GM19467 (cell line): ENCODE measurements around the gene C16orf82.

Experiments
- ATAC-seq: cut with Tn5 transposase; IDR thresholded peaks from one replicate; pipeline ENCODE4 v1.9.1; 2021; ENCODE audit warnings: mild to moderate bottlenecking, moderate library complexity; ENCODE audit not compliant: unreplicated experiment

Gene C16orf82

DNA sequence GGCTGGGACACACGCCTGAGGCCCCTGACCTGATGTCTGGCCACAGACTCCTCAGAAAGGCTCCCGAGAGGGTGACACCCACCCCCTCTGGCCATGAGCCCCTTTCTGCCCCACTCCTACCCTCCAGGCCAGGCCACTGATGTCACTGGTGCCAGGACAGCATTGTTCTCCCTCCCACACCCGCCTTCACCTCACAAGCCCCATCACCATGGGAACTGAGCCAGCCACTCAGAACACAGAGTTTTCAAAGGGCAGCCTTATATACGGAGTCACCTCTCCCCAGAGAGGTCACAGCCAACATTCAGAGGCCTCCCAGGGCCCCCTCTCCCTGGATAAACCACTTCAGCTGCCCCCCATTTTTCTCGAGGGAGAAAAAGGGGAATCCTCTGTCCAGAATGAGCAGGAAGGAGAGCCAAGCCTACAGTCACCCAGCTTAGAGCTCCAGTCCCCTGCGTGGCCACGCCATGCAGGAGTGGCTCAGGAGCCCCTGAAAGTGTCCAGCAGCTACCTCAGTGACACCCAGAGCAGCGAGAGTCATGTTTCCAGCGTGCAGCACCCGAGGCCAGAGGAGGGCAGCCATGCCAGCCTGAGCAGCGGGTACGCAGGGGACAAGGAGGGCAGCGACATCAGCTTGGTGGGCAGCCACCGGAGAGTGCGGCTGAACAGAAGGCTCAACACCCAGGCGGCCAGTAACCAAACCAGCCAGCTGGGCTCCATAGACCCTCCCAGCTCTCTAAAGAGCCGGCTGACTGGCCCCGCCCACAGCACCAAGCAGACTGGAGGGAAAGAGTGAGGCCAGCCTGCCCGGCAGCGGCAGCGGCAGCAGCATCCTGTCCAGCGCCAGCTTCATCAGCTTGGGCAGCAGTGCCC, at the start of gene C16orf82:
C16orf82 (plus strand) TSS at position 260 of the 870 bp plus-strand sequence.
- ATAC-seq, result no peak

DNA sequence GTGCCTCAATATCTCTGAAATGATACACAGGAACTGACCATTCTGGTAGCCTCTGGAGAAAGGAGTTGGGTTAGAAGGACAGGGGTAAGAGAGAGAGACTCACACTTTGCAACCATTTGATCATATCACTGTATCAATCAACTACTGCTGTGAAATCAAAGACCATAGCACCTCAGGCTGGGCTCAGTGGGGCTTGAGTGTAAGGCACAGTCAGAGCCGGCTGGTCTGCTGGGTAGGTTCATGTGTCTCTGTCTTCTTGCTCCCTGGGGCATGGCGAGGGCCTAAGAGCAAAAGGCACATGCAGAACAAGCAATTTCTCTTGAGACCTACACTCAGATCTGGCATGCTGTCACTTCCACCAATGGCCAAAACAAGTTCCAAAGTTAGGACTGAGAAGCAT, 46.7 kb upstream of the C16orf82 start:
- no peak for ATAC-seq

DNA sequence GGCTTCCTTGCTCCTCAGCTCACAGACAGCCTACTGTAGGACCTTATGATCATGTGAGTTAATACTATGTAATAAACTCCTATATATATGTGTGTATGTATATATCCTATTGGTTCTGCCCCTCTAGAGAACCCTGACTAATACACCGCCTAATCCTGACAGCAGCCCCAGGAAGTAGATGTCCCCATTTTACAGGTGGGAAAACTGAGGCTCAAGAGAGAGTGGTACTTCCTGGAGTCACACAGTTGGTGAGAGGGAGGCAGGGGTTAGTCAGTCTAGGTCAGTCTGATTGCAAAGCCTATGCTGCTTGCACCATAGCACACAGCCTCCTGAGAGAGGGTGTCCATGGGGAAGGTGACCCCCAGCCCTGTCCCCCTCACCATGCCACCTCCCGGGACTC, 42.7 kb upstream of the C16orf82 start:
- no peak for ATAC-seq

DNA sequence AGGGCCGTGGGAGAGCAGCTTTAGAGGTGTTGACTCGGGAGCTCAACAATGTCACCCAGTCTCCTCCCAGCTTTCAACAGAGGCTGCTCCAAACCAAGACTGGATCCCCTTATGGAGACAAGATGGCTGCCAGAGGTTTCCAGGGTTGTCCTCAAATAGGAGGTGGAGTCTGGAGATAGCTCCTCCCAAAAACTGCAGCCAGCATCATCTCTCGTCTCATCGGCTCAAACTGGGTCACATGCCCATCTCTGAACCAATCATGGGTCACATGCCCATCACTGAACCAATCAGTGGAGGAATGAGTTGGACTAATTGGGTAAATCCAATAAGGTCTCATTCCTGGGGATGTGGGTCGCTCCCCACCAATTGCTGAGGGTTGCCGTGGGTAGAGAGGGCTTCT, 41.1 kb upstream of the C16orf82 start:
- no peak for ATAC-seq

DNA sequence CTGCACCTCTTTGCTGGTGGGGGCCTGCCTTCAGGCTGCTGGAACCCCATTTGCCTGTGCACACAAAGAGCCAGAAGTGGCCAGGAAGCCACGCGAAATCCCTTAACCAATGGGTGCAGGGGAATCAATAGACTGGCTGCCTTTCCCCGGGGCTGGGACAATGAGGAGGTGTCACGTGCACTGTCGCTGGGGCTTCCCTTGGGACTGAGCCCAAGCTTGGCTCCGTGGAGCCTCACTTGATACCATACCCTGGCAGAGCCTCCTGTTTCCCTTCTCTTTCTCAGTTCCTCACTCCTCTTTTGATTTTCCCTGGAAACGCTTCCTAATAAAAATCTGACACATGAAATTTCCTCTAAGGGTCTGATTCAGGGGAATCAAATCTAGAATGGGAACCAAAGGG, 38.8 kb upstream of the C16orf82 start:
- ATAC-seq, result no peak

DNA sequence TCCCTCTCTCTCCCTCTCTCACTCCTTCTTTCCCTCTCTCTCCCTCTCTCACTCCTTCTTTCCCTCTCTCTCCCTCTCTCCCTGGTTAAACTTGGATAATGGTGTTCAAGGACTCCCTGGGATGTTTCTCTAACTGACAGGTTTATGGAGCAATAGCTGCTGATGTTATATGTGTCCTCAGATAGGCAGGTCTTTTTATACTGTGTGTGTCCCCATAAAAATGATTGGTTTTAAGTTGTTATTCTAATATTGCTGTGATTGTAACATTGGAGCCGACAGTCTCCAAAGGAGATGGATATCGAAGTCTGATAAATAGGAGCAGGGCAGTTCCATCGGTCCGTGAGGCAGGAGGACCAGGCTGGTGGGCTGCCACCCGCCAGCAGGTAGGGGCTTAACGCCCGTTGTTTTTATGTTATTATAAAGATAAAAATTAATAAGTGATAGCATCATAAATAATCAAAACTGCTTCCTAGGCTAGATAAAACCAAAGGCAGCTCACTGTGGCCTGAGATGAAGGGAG, 38.1 kb upstream of the C16orf82 start:
- no peak for ATAC-seq

DNA sequence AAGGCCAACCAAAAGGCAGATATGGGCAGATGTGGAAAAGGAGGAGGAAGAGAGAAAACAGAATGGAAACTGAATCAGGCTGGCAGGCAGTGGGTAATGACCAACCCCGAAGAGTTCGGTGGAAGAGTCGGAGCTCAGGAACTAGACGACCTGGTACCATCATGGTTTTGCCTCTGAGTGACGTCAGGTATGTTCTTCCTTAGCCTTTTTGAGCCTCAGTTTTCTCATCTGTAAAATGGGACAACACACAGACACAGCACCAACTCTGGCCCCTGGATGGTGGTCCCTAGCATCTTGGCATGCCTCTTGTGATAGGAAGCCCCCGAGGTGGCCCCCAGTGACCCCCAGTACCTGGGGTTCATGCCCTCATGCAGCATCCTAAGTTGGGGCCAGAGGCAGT, 37.2 kb upstream of the C16orf82 start:
- ATAC-seq, result no peak

DNA sequence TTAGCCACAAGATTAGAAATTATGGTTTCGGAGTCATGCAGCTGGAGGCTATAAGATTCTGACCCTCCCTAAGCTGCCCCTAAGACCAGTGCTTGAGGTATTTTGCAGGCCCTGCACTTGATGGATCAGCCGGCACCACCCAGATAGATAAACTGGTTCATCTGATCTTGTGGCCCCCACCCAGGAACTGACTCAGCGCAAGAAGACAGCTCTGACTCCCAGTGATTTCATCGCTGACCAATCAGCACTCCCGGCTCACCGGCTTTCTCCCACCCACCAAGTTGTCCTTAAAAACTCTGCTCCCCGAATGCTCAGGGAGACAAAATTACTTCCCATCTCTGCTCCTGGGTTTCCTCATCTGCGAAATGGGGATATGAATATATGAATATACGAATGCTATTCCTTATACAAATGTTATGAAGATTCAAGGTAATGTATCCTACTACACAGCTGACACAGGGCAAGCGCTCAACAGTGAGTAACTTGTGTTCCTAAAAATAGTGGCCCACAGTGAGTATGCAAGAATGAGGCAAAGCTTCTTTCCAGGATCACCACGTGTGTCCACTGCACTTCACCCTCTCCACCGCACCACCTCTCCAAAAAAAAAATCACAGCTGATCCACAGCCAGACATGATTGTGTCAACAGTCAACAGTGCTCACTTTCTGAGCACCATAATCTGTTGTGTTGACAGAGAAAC, 33.3 kb upstream of the C16orf82 start:
- ATAC-seq, result no peak

DNA sequence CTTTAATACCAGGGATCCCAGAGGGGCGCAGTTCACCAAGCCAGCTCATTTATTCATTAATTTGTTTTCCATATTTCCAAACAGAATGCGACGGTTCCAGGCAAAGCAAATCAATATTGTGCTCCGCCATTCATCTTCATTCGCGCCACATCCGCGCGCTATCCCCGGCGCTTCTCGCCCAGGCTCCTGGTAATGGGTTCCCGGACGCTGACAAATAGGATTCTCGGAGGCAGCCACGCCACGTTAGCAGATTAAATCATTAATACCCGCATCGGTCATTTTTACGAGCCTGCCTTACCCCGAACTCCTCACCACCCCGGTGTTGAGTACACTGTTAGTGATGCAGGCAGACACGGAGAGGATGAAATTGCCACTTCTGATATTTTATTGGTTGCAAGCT, 26.0 kb upstream of the C16orf82 start:
- no peak for ATAC-seq

DNA sequence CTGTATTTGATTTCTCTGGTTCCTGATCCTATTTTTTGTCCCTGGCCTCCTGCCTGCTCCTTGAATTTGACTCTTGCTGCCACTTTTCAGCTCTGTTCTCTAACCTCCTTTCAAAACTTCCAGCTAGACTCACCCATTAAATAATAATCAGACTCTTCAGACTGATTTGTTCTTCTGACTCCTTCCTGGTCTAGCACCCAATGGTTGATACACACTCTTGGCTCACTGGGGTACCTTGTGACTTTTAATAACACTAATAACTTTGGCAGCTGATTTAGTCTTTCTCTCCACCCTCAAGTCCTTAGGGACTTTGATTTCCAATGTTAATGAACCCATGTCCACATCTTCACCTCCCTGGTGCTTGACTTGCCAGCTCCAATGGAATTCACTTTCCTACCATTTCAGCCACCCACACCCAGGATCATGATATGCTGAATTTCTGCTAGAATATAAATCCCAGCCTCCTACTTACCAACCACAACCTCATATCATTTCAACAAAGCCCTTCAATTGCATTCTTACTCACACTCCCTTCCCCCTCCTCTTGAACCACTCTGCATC, 19.7 kb upstream of the C16orf82 start:
- no peak for ATAC-seq

DNA sequence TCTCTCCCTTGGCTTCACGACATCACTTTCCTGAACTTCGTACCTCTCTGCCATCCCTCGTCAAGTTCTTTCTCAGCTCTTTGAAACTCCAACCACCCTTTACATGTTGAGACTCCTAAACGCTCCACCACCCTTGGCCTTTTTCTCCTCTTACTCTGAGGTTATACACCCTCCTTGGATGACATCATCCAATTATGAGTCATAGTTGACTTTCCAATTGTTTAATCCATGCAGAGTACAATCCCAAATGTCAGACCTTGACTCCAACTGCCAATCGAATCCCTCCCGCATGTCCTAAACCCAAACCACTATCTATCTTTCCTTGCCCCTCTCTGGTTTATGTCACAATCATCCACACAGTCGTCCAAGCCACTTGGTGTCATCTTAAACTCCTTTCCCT, 18.4 kb upstream of the C16orf82 start:
- no peak for ATAC-seq

DNA sequence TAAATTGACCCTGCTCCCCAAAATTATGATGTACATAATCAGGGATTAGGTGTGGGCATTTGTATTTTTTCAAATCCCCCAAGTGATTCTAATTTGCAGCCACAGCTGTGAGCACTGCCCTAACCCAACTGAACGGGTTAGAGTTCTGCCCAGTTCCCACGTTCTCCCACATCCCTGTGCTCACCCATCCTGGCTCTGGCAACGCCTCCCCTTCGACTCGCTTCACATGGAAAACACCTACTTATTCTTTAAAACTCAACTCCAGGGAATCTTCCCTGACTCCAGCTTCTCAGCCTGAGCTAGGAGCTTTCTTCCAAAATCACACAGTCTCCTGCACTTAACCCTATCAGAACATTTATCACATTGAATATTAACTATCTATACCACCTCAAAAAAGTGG, 17.6 kb upstream of the C16orf82 start:
- ATAC-seq, result no peak

DNA sequence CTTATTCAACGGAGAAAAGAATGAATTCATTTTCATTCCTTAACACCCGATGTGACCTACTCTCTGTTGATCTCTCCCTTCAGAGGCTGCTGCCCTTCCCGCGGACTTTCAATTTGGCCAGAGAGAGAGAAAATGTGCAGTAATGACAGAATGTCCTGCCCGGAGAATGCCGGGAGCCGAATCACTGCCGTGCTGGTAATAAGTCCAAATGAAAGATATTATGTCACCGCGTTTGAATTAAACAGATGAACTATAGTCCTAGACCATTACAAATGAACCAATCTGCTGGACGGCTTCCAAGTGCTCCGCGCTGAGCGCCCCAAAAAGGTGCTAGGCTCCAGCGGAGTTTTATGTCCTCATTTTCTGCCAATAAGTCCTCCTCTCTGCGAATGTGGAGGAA, 14.7 kb upstream of the C16orf82 start:
- ATAC-seq, result no peak

DNA sequence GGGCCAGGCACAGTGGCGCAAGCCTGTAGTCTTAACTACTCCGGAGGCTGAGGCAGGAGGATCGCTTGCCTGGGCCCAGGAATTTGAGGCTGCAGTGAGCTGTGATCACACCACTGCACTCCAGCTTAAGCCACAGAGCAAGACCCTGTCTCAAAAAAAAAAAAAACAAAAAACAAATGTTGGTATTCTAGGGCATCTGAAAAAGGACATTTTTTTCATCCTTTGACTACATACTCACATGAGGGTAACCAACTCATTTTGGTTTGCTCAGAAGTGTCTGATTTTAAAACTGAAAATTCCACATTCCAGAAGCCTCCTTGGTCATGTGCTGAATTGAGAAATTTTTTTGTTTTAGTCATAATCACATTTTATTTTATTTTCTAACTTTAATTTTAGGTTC, 12.7 kb upstream of the C16orf82 start:
- no peak for ATAC-seq

DNA sequence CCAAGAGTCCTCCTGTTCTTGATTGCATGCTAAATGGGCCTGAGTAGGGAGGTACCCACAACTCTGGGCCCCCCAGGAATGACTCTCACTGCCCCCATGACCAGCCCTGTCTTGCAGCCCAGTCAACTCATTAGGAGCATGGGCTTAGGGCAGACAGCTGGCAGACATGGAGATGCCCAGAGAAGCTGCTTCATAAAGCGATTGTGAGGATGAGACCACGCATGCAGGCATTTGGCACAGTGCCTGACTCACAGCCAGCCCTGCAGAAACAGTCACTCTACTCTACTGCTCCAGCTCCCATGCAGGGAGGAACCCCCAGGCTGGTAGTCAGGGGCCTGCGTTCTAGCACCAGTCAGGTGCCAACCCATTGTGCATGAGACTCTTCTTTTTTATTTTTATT, 8.4 kb upstream of the C16orf82 start:
- ATAC-seq, result no peak

DNA sequence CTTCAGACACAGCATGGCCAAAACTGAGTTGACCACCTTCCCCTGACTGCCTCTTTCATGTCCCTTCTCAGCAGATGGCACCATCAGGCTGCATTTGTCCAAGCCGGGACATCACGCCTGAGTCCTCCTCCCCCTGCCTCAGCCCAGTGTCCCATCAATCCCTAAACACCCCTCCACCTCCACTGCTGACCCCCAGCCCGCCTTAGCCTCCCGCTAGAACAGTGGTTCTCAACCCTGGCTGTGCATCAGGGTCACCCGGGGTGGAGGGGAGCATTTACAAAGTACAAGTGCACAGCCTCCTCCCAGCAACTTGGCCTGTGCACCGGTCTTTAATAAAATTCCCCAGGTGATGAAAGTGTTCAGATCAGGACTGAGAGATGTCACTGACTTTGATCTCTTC, 4.0 kb downstream of the C16orf82 start:
- no peak for ATAC-seq

DNA sequence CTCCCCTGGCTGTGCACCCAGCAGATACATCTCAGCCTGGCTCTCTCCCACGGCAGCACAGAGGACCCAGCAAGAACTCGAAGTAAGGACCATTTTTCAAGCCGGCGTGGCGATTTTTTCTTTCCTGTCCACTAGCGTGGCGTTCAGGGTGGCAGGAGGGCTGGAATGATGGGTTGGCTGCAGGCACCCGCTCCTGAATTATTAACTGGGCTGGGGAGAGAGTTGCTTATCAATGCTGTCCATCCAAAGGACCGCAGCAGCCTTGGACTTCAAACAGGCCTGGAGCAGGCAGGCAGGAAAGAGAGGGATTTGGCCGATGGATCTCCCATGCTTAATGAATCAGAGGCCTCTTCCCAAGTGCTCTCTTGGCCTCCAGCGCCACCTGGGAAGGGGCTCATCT, 7.0 kb downstream of the C16orf82 start:
- ATAC-seq, result no peak

DNA sequence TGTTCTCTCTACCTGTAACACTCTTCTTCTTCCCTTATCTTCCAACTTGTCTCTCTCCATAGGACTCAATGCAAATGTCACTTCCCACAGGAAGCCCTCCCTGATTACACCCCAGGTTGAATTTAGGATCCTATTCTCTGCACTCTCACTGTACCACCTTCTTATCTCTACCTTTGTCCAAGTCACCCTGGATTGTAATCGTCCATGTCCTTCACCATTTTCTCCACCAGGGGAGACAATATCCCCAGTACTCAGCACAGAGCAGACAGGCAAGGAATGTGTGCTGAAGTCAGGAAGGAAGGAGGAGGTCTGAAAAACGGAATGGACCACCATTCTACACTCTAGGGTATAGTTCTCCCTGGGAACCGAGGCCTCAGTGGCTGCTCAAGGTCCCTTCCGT, 14.2 kb downstream of the C16orf82 start:
- no peak for ATAC-seq

DNA sequence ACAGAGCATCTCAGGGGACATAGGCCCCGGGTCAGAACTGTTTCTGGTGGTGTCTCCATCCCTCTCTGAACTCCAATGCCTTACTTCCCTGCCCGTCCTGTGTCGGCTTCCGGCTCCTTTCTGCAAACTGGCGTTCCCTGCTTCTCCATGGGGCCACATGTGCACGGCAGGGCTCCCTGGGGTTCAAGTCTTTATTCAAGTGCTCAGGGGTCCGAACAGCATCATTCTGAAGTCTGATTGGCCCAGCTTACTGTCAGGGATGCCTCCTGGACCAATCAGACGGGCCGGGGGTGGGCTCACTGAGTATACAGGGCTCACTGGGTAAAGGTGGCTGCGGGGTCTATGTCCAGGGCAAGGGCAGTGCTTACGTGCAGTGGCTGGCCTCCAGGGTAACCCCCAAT, 17.1 kb downstream of the C16orf82 start:
- no peak for ATAC-seq

DNA sequence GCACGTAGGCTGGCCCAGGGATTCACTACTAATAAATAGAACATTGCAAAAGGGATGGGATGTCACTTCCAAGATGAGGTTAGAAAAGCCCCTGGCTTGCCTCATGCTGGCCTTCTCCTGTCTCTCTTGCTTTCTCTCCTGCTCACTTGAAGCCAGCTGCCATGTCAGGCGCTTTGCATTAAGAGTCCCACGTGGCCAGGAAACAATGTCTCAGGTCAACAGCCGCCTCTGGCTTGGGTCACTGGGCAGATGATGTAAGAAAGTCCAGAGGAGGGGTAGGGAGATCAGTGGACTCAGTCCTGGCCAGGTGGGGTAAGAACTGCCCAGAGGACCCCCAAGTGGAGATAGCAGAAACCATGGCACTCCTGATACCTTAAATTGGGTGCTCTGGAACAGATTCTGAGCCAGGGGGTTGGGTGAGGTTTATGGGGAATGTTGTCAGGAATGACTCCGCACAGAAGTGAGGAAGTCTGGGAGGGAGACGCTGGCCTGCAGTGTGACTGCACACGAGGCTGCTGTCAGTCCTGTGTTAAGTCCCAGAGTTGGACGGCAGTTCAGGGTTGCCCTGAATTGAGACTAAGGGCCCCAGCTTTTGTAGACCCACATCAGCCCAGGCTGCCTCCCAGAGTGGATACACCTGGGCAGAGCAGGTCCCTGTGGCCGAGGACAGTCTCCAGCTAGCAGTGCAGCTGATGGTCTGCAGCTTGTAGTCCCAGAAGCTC, 17.7 kb downstream of the C16orf82 start:
- ATAC-seq, result no peak

DNA sequence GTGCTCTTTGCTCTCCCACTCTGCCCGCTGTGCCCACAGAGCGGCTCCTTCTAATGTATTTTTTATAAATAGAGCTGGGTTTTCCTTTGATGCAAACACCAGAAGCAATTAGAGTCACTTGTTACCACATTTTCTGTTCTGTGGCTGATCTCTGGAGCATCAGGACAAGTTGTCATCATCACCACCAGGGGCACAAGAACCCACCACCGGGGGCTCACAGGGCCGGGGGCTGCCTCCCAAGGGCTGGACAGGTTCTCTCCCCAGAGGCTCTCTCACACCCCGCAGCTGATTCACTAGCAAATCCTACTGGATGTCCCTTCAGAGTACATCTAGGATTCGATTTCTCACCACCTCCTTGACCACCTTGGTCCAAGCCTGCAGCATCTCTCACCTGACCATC, 18.5 kb downstream of the C16orf82 start:
- no peak for ATAC-seq
